Measurements from ENCODE around the gene TOM1L2. TPM values are rescaled to one million over a fixed set of nuclear protein-coding genes. Genes with fewer than 3 reads are reported as not detected.

Gene TOM1L2
- total RNA-seq, 1 experiment from 2014 or later = 6.4 TPM

DNA sequence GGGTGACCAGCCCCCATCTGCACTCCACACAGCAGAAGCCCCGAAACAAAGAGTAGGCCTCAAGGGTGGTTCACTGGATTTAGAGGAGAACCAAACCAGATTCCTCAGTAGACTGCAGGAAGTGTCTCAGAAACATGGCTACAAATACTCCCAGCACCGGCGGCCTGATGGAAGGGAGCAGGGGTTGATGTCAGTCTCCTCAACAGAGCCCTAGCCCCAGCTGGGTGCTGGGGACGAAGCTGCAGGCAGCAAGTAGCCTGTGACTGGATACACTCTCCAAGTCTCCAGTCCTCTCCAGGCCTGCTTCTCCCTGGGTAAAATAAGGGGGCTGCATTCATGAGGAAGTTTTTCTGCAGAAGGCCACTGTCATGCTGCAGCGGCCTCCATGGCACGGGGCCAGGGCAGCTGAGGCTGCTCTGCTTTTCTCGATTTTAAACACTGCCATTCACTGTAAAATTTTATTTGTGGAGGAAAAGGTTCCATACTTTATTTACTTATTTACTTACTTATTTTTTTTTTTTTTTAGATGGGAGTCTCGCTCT is 98.7 kb downstream of the TOM1L2 start:
- Histone ChIP-seq H3K36me3 (ENCODE audit: insufficient read depth, low read length) (no peaks in the 10 kb centered on the region), H4K20me1 (ENCODE audit: insufficient read depth, low read depth, low read length) (no peaks in the 10 kb centered on the region), H3K79me2 (ENCODE audit: low read length) (no peaks in the 10 kb centered on the region), H2AFZ (ENCODE audit: low read length) (no peak overlapping the region), H3K27ac (ENCODE audit: low read length) (no peak overlapping the region), H3K9me2 (replicated peaks; ENCODE audit: insufficient read depth, low read length) (no peaks in the 10 kb centered on the region), H3K27me3 (ENCODE audit: low read length) (no peaks in the 10 kb centered on the region), H3K4me1 (ENCODE audit: low read length) (no peaks in the 10 kb centered on the region), H3K9me3 (ENCODE audit: low read length) (no peaks in the 10 kb centered on the region), H3K9ac (ENCODE audit: low read length) (no peak overlapping the region), H3K4me3 (ENCODE audit: low read length) (no peak overlapping the region), H3K4me2 (ENCODE audit: low read depth, low read length, poor library complexity, severe bottlenecking) (no peak overlapping the region)
- DNase-seq = no peak

DNA sequence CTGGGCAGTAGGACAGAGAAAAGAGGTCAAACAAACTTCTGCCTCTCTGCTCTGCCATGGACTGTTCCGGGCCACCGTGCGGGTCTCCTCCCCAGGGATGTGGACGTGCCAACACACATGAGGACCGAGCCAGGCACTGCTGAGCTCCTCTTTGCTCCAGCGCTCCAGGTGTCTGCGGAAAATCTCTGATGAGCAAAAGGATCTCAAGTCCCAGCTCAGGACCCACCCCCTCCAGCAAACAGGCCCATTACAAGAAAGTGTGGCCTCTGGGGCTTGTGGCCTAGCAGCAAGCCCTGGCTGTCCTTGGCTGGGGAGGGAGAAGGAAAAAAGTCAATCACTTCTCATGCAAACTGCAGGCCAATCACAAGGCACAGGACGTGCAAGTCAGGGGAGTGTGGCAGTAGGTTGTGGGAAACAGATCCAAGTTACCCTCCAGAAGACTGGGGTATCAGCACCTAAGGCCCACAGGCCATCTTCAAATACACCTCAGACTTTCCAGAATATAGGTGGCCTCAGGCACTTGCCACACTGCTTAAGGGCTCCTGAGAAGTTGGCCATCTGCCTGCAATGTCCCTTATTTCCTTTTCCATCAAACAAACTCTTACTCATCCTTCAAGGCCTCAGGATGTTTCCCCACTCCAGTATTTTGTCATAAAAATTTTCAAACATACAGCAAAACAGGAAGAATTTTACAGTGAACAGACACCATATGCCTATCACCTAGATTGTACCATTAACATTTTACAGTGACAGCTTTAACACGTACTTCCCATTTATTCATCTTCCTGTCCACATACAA is 99.5 kb downstream of the TOM1L2 start:
- Histone ChIP-seq H3K4me2 (ENCODE audit: low read depth, low read length, poor library complexity, severe bottlenecking) (no peak overlapping the region), H4K20me1 (ENCODE audit: insufficient read depth, low read depth, low read length) (no peaks in the 10 kb centered on the region), H2AFZ (ENCODE audit: low read length) (no peak overlapping the region), H3K9me2 (replicated peaks; ENCODE audit: insufficient read depth, low read length) (no peaks in the 10 kb centered on the region), H3K4me3 (ENCODE audit: low read length) (no peak overlapping the region), H3K36me3 (ENCODE audit: insufficient read depth, low read length) (no peaks in the 10 kb centered on the region), H3K27me3 (ENCODE audit: low read length) (no peaks in the 10 kb centered on the region), H3K27ac (ENCODE audit: low read length) (no peak overlapping the region), H3K9ac (ENCODE audit: low read length) (no peak overlapping the region), H3K4me1 (ENCODE audit: low read length) (no peaks in the 10 kb centered on the region), H3K9me3 (ENCODE audit: low read length) (no peaks in the 10 kb centered on the region), H3K79me2 (ENCODE audit: low read length) (no peaks in the 10 kb centered on the region)
- DNase-seq = no peak

DNA sequence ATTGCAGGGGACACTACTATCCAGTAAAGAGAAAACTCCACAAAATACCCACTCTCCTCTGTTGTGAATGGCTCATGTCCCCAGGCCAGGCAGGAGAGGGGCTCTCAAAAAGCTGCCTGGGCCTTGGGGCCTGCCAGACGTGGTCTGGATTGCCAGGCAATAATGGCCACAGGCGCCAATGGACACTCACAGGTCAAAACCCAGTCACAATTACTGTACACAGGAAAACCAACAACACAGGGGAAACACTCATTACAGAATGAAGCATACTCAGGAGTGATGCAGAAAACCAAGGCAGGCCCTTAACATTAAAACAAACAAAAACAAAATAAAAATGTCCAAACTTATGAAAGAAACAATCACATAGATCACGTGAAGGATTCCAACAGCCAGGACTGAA is 100.3 kb downstream of the TOM1L2 start:
- no peak overlapping the region for H3K9ac ChIP-seq (ENCODE audit: low read length)
- no peaks in the 10 kb centered on the region for H3K9me2 ChIP-seq (replicated peaks; ENCODE audit: insufficient read depth, low read length)
- H3K27me3 ChIP-seq (ENCODE audit: low read length) = no peaks in the 10 kb centered on the region
- H3K4me3 ChIP-seq (ENCODE audit: low read length) = no peak overlapping the region
- no peaks in the 10 kb centered on the region for H3K36me3 ChIP-seq (ENCODE audit: insufficient read depth, low read length)
- DNase-seq = no peak
- H3K4me1 ChIP-seq (ENCODE audit: low read length) = no peaks in the 10 kb centered on the region
- no peak overlapping the region for H2AFZ ChIP-seq (ENCODE audit: low read length)
- H4K20me1 ChIP-seq (ENCODE audit: insufficient read depth, low read depth, low read length) = no peaks in the 10 kb centered on the region
- no peak overlapping the region for H3K27ac ChIP-seq (ENCODE audit: low read length)
- no peaks in the 10 kb centered on the region for H3K9me3 ChIP-seq (ENCODE audit: low read length)
- no peak overlapping the region for H3K4me2 ChIP-seq (ENCODE audit: low read depth, low read length, poor library complexity, severe bottlenecking)
- no peaks in the 10 kb centered on the region for H3K79me2 ChIP-seq (ENCODE audit: low read length)

DNA sequence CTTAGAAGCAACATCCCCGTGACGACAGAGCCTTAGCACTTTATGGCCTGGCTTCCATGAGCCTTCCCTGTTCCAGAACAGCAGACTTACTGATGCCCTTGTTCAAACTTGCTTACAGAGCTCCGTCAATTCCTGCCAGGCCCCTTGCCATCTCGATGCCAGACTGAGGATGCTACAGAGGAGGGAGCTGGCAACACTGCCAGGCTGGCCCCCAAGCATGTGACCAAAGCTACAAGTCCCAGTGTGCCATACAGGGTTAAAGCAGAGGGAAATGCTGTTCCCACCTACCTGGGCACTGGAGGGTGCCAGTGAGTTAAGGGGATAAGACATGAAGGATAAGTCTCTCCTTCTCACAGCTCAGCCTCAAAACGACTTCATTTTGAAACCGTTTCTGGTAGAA is 102.0 kb downstream of the TOM1L2 start:
- H3K4me3 ChIP-seq (ENCODE audit: low read length) = no peak overlapping the region
- H4K20me1 ChIP-seq (ENCODE audit: insufficient read depth, low read depth, low read length) = no peaks in the 10 kb centered on the region
- no peak overlapping the region for H3K9ac ChIP-seq (ENCODE audit: low read length)
- H3K27ac ChIP-seq (ENCODE audit: low read length) = no peak overlapping the region
- H3K9me2 ChIP-seq (replicated peaks; ENCODE audit: insufficient read depth, low read length) = no peaks in the 10 kb centered on the region
- no peak overlapping the region for H2AFZ ChIP-seq (ENCODE audit: low read length)
- H3K4me1 ChIP-seq (ENCODE audit: low read length) = no peaks in the 10 kb centered on the region
- peak; percentile 63 for DNase-seq
- H3K79me2 ChIP-seq (ENCODE audit: low read length) = no peaks in the 10 kb centered on the region
- no peaks in the 10 kb centered on the region for H3K27me3 ChIP-seq (ENCODE audit: low read length)
- H3K36me3 ChIP-seq (ENCODE audit: insufficient read depth, low read length) = no peaks in the 10 kb centered on the region
- no peak overlapping the region for H3K4me2 ChIP-seq (ENCODE audit: low read depth, low read length, poor library complexity, severe bottlenecking)
- H3K9me3 ChIP-seq (ENCODE audit: low read length) = no peaks in the 10 kb centered on the region

DNA sequence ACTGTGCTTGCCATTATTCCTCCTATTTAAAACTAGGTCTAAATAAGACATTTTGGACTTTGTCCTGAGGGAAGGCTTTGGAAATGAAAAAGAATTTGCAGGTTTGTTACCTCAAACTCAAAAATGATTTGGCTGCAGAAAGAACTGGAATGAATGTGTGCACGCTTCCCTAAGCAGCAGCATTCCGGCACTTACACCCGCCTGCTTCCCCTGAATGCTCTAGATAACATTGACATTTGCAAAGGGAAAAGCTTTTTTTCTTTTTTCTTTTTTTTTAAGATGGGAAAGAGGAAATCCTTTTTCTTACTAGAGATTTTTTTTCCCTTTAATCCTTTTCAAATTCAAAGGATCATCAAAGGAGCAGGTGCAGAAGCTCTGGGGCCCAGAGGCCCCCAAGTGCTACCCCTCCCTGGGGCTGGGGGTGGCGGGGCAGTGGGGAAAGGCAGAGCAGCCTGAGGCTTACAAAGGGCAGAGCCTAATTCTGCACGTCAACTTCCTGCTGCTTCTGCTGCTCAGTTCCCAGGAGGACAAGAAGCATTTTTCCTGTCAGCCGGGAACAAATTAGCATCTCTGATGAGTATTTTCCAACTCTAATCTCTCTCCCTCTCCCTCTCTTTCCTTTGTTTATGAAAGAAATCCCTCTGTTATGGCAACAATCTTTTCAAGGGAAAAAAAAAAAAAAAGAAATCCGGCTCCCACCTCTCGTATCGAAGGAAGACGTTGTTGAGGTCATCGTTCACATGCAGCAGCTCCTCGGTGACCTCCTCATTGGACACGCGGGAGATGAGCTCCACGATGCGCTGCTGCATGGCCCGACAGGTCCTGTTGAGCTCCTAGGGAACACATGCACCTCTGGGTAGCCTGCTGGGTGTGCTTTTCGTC is 103.3 kb downstream of the TOM1L2 start:
- Histone ChIP-seq H3K9me2 (replicated peaks; ENCODE audit: insufficient read depth, low read length) (no peaks in the 10 kb centered on the region), H3K4me2 (ENCODE audit: low read depth, low read length, poor library complexity, severe bottlenecking) (no peak overlapping the region), H3K36me3 (ENCODE audit: insufficient read depth, low read length) (no peaks in the 10 kb centered on the region), H3K79me2 (ENCODE audit: low read length) (no peaks in the 10 kb centered on the region), H3K9ac (ENCODE audit: low read length) (no peak overlapping the region), H3K9me3 (ENCODE audit: low read length) (no peaks in the 10 kb centered on the region), H3K27me3 (ENCODE audit: low read length) (no peaks in the 10 kb centered on the region), H4K20me1 (ENCODE audit: insufficient read depth, low read depth, low read length) (no peaks in the 10 kb centered on the region), H3K27ac (ENCODE audit: low read length) (no peak overlapping the region), H3K4me1 (ENCODE audit: low read length) (no peaks in the 10 kb centered on the region), H2AFZ (ENCODE audit: low read length) (no peak overlapping the region), H3K4me3 (ENCODE audit: low read length) (no peak overlapping the region)
- no peak for DNase-seq

DNA sequence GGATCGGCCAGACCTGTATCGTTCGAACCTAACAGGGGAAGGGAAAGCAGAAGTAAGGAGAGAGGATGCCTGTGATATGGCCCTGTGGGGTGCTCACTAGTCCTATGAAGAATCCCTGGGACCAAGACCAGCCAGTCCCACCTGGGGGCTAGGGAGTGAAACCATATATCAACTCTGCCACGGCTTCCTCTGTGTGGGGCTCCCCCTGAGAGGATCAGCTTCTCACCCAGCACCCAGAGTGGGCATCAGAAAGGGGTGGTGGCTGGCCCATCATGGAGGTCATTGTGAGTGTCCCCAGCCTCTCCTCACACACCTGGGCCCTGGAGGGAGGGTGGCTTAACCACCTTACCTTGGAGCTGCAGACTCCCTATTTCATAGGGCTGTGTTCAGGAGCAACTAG is 105.3 kb downstream of the TOM1L2 start:
- H3K4me3 ChIP-seq (ENCODE audit: low read length) = no peak overlapping the region
- H3K9me2 ChIP-seq (replicated peaks; ENCODE audit: insufficient read depth, low read length) = no peaks in the 10 kb centered on the region
- no peak for DNase-seq
- H3K9me3 ChIP-seq (ENCODE audit: low read length) = no peaks in the 10 kb centered on the region
- H3K27me3 ChIP-seq (ENCODE audit: low read length) = no peaks in the 10 kb centered on the region
- H3K9ac ChIP-seq (ENCODE audit: low read length) = no peak overlapping the region
- H4K20me1 ChIP-seq (ENCODE audit: insufficient read depth, low read depth, low read length) = no peaks in the 10 kb centered on the region
- H3K36me3 ChIP-seq (ENCODE audit: insufficient read depth, low read length) = no peaks in the 10 kb centered on the region
- no peak overlapping the region for H3K4me2 ChIP-seq (ENCODE audit: low read depth, low read length, poor library complexity, severe bottlenecking)
- no peaks in the 10 kb centered on the region for H3K79me2 ChIP-seq (ENCODE audit: low read length)
- no peaks in the 10 kb centered on the region for H3K4me1 ChIP-seq (ENCODE audit: low read length)
- H3K27ac ChIP-seq (ENCODE audit: low read length) = no peak overlapping the region
- no peak overlapping the region for H2AFZ ChIP-seq (ENCODE audit: low read length)

DNA sequence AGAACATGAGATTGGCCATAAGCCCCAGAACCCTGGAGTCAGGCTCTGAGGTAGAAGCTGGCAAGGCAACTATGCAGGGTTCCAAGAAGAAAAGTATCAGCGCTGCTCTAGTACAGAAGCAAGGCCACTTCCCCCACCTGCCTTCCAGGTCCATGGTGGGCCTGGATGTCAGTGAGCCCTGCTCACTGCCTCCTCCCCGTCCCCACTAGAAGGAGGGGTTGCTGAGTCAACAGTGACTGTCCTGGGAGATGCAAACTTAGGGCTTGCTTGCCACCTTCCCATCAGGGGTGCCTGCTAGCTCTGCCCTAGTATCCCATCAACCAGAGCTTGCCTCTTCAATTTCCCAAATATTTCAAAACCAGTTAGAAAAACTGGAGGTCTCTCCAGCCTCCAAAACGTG is 105.8 kb downstream of the TOM1L2 start:
- Histone ChIP-seq H3K36me3 (ENCODE audit: insufficient read depth, low read length) (no peaks in the 10 kb centered on the region), H3K79me2 (ENCODE audit: low read length) (no peaks in the 10 kb centered on the region), H3K27me3 (ENCODE audit: low read length) (no peaks in the 10 kb centered on the region), H3K4me3 (ENCODE audit: low read length) (no peak overlapping the region), H3K27ac (ENCODE audit: low read length) (no peak overlapping the region), H3K9me2 (replicated peaks; ENCODE audit: insufficient read depth, low read length) (no peaks in the 10 kb centered on the region), H3K9me3 (ENCODE audit: low read length) (no peaks in the 10 kb centered on the region), H3K4me2 (ENCODE audit: low read depth, low read length, poor library complexity, severe bottlenecking) (no peak overlapping the region), H3K9ac (ENCODE audit: low read length) (no peak overlapping the region), H3K4me1 (ENCODE audit: low read length) (no peaks in the 10 kb centered on the region), H2AFZ (ENCODE audit: low read length) (no peak overlapping the region), H4K20me1 (ENCODE audit: insufficient read depth, low read depth, low read length) (no peaks in the 10 kb centered on the region)
- DNase-seq = no peak

DNA sequence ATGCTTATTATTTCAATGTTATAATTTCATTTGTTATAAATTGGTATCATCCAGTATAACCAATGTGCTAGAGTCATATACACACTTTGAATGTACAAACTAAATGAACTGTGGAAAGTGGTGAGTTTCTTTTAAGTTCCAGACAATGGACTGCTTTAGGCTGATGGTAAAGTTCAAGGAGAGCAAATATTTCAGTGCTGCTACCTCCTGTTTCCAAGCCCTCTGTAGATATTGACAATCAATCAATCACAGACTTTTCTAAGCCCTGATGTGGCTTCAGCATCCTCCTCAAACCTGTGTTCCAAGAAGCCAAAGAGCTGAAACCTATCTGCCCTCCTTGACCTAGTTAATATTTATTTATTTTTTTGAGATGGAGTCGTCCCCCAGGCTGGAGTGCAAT is 107.2 kb downstream of the TOM1L2 start:
- no peak overlapping the region for H3K4me3 ChIP-seq (ENCODE audit: low read length)
- H3K9me3 ChIP-seq (ENCODE audit: low read length) = no peaks in the 10 kb centered on the region
- H3K4me1 ChIP-seq (ENCODE audit: low read length) = no peaks in the 10 kb centered on the region
- no peak overlapping the region for H3K9ac ChIP-seq (ENCODE audit: low read length)
- H3K27ac ChIP-seq (ENCODE audit: low read length) = no peak overlapping the region
- no peaks in the 10 kb centered on the region for H4K20me1 ChIP-seq (ENCODE audit: insufficient read depth, low read depth, low read length)
- no peaks in the 10 kb centered on the region for H3K79me2 ChIP-seq (ENCODE audit: low read length)
- no peaks in the 10 kb centered on the region for H3K36me3 ChIP-seq (ENCODE audit: insufficient read depth, low read length)
- H3K27me3 ChIP-seq (ENCODE audit: low read length) = no peaks in the 10 kb centered on the region
- no peaks in the 10 kb centered on the region for H3K9me2 ChIP-seq (replicated peaks; ENCODE audit: insufficient read depth, low read length)
- no peak overlapping the region for H2AFZ ChIP-seq (ENCODE audit: low read length)
- DNase-seq = no peak
- H3K4me2 ChIP-seq (ENCODE audit: low read depth, low read length, poor library complexity, severe bottlenecking) = no peak overlapping the region
